ENCODE measurements around the gene HS2ST1. TPM values are rescaled to one million over a fixed set of nuclear protein-coding genes. Genes with fewer than 3 reads are reported as not detected.

HS2ST1 gene
- total RNA-seq, 2 experiments from 2014 or later, result 16.8 to 21.6 TPM

GRCh38 chr1:86913896-86914600 is 387 bp upstream of the HS2ST1 start, which contains the start of gene SELENOF:
SELENOF (minus strand) TSS chr1:86914126; CDS start chr1:86914111, 15 bp downstream.
- TF ChIP-seq CTCF (IDR thresholded peaks at IDR 0.05), result no peak
- Mint-ChIP-seq H3K27ac (no peak within 1 kb of the TSS), H3K36me3 (ENCODE audit: low read depth) (peaks cover 29% of the 10 kb centered on the region), H3K4me3 (no peak within 1 kb of the TSS), H3K27me3 (no peaks in the 10 kb centered on the region), H3K9me3 (no peaks in the 10 kb centered on the region), H3K4me1 (ENCODE audit: low read depth) (peaks cover 42% of the 10 kb centered on the region)
- CTCF ChIA-PET, result interaction anchor here (0.8 to 2.8 kb wide), 8 partner anchors 10 to 210 kb away, joined by 3 to 27 read pairs (median 4); partner anchors contain the start of gene SH3GLB1
- intact Hi-C loops (cut with micrococcal nuclease), result loop anchor here (10.0 kb wide), 3 partner anchors 131 to 209 kb away; partner anchors contain the start of gene SH3GLB1
- POLR2A ChIA-PET, result interaction anchor here (1.0 to 3.5 kb wide), 9 partner anchors 9 to 209 kb away, joined by 3 to 27 read pairs (median 6); partner anchors contain the start of gene SH3GLB1
- peak; percentile 92 for ATAC-seq
- DNase-seq, result peak; percentile 100

GRCh38 chr1:86914998-86915736 is 732 bp downstream of the HS2ST1 start:
- no peak for TF ChIP-seq CTCF (IDR thresholded peaks at IDR 0.05)
- Mint-ChIP-seq H3K4me3 (no peak overlapping the region), H3K27me3 (no peaks in the 10 kb centered on the region), H3K4me1 (ENCODE audit: low read depth) (peaks cover 31% of the 10 kb centered on the region), H3K36me3 (ENCODE audit: low read depth) (peaks cover 18% of the 10 kb centered on the region), H3K9me3 (no peaks in the 10 kb centered on the region), H3K27ac (no peak overlapping the region)
- intact Hi-C loops (cut with micrococcal nuclease), result loop anchor here (10.0 kb wide), 3 partner anchors 130 to 210 kb away; partner anchors contain the start of gene SH3GLB1
- POLR2A ChIA-PET, result interaction anchor here (0.5 to 3.5 kb wide), 15 partner anchors 9 to 1940 kb away, joined by 3 to 27 read pairs (median 4); partner anchors contain the start of gene SH3GLB1
- ATAC-seq (peak; percentile 3), DNase-seq (peak; percentile 66)
- CTCF ChIA-PET, result interaction anchor here (0.6 to 2.8 kb wide), 7 partner anchors 14 to 212 kb away, joined by 3 to 27 read pairs (median 3); no protein-coding TSS in a partner anchor

DNA sequence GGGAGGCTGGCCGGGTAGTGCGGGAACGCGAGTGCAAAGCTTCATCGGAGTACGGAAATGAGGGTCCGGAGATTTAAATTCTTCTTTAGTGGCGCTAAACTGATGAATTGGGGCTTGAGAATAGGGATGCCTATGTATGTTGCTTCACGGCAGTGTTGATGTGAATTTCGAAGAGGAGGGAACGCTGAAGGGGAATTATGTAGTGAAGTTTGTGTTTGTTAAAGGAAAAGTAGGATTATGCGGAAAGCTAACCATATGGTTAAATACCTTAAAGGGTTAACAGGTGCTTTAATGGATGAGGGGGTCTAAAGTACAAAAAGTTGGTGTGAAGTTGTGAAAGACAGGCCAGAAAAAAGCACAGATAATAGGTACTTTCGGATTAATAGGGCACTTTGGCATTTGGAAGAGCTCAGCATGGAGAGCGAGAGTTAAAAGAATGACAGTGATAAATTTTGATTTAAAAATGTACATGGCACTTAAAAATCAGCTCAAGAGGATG is 1.4 kb downstream of the HS2ST1 start:
- intact Hi-C loops (cut with micrococcal nuclease), result loop anchor here (10.0 kb wide), 3 partner anchors 129 to 211 kb away; partner anchors contain the start of gene SH3GLB1
- no peak for ATAC-seq
- ChIA-PET POLR2A (interaction anchor here (0.5 to 3.5 kb wide), 13 partner anchors 9 to 1939 kb away, joined by 3 to 27 read pairs (median 4); partner anchors contain the start of gene SH3GLB1), CTCF (interaction anchor here (0.8 to 2.8 kb wide), 6 partner anchors 18 to 213 kb away, joined by 3 to 27 read pairs (median 3); no protein-coding TSS in a partner anchor)
- Mint-ChIP-seq H3K36me3 (ENCODE audit: low read depth) (peaks cover 13% of the 10 kb centered on the region), H3K27ac (no peak overlapping the region), H3K27me3 (no peaks in the 10 kb centered on the region), H3K4me3 (no peak overlapping the region), H3K9me3 (no peaks in the 10 kb centered on the region), H3K4me1 (ENCODE audit: low read depth) (peaks cover 28% of the 10 kb centered on the region)
- TF ChIP-seq CTCF (IDR thresholded peaks at IDR 0.05), result no peak
- DNase-seq, result no peak

- H3K4me1 Mint-ChIP-seq (ENCODE audit: low read depth), result peaks cover 19% of the 10 kb centered on the region
- ChIA-PET CTCF (interaction anchor here (1.0 kb wide), 1 partner anchor 17 kb away, joined by 3 read pairs; no protein-coding TSS in a partner anchor), POLR2A (no interaction called here)
- H3K36me3 Mint-ChIP-seq (ENCODE audit: low read depth), result peaks cover 6% of the 10 kb centered on the region
- H3K27me3 Mint-ChIP-seq, result no peaks in the 10 kb centered on the region
- H3K9me3 Mint-ChIP-seq, result peaks cover 6% of the 10 kb centered on the region
- intact Hi-C loops (cut with micrococcal nuclease), result loop anchor here (10.0 kb wide), 3 partner anchors 128 to 212 kb away; partner anchors contain the start of gene SH3GLB1
- no peak overlapping the region for H3K27ac Mint-ChIP-seq
- DNase-seq, result no peak
- H3K4me3 Mint-ChIP-seq, result peak overlapping the region; percentile 20
- ATAC-seq, result no peak
- no peak for TF ChIP-seq CTCF (IDR thresholded peaks at IDR 0.05)
Measured at GRCh38 chr1:86916752-86917151, 2.3 kb downstream of the HS2ST1 start.
